Adrenal gland (tissue), 5 donors: ENCODE data around the gene WDR91.

Experiments used
- CTCF ChIP-seq, 6 experiments: fragments of 450-650 bp in 4 of 6; fragments of 200-600 bp in 2 of 6; sonication (generic) in 1 of 6; IDR thresholded peaks; 1 replicate in 5 of 6; 2 replicates in 1 of 6; pipeline versions ENCODE4 v1.5.1 to v1.8.0; 2016 to 2021; ENCODE audit warnings: antibody characterized with exemption in 6 of 6, mild to moderate bottlenecking in 2 of 6, moderate library complexity in 1 of 6
- POLR2A ChIP-seq, 2 donors: fragments of 450-650 bp; IDR thresholded peaks; one replicate each; pipeline ENCODE4 v1.6.1; 2017; ENCODE audit warnings: antibody characterized with exemption in 2 of 2, mild to moderate bottlenecking in 2 of 2, moderate library complexity in 1 of 2
- donor health status: DM: no; HTN: no; CAD: no.

GRCh38 chr7:135159359-135160085 is 51.8 kb downstream of the WDR91 start:
- TF ChIP-seq CTCF (IDR thresholded peaks at IDR 0.05) (no peak), POLR2A (IDR thresholded peaks at IDR 0.05) (no peak)
